Measurements from ENCODE around the gene CNTNAP2. TPM values are rescaled to one million over a fixed set of nuclear protein-coding genes. Genes with fewer than 3 reads are reported as not detected.

The CNTNAP2 gene
- total RNA-seq, 1 donor from 2014 or later, result 2.2 TPM

- no peaks in the 10 kb centered on the region for H3K4me1 ChIP-seq
- no peaks in the 10 kb centered on the region for H3K9me3 ChIP-seq
- no peak overlapping the region for H3K4me3 ChIP-seq
- no peak overlapping the region for H3K27ac ChIP-seq
- DNase-seq (ENCODE audit: extremely low spot score in 2 of 2), result no peak
- H3K27me3 ChIP-seq, result no peaks in the 10 kb centered on the region
- intact Hi-C loops (cut with DNase I), result no loop called here
- no peaks in the 10 kb centered on the region for H3K36me3 ChIP-seq
- TF ChIP-seq CTCF (IDR thresholded peaks at IDR 0.05) (no peak), POLR2AphosphoS5 (IDR thresholded peaks at IDR 0.05; ENCODE audit: insufficient read depth in 1 of 2, low read depth in 1 of 2) (no peak), POLR2A (IDR thresholded peaks at IDR 0.05) (no peak)
These were observed 393.6 kb downstream of the CNTNAP2 start for GRCh38 chr7:146510088-146510680.

- Histone ChIP-seq H3K4me1 (no peaks in the 10 kb centered on the region), H3K27me3 (no peaks in the 10 kb centered on the region), H3K4me3 (no peak overlapping the region), H3K9me3 (no peaks in the 10 kb centered on the region), H3K27ac (no peak overlapping the region), H3K36me3 (no peaks in the 10 kb centered on the region)
- no peak for DNase-seq (ENCODE audit: extremely low spot score in 2 of 2)
- no peak for TF ChIP-seq POLR2AphosphoS5 (IDR thresholded peaks at IDR 0.05; ENCODE audit: insufficient read depth in 1 of 2, low read depth in 1 of 2)
- TF ChIP-seq CTCF (IDR thresholded peaks at IDR 0.05), result no peak
- TF ChIP-seq POLR2A (IDR thresholded peaks at IDR 0.05), result no peak
- intact Hi-C loops (cut with DNase I), result no loop called here
These were observed 397.7 kb downstream of the CNTNAP2 start for GRCh38 chr7:146514304-146514703.

GRCh38 chr7:146528581-146528980 is 412.0 kb downstream of the CNTNAP2 start:
- no peaks in the 10 kb centered on the region for H3K9me3 ChIP-seq

GRCh38 chr7:146539836-146540235 is 423.2 kb downstream of the CNTNAP2 start:
- Histone ChIP-seq H3K27ac (no peak overlapping the region), H3K36me3 (no peaks in the 10 kb centered on the region), H3K9me3 (no peaks in the 10 kb centered on the region), H3K27me3 (no peaks in the 10 kb centered on the region), H3K4me1 (no peaks in the 10 kb centered on the region), H3K4me3 (no peak overlapping the region)
- intact Hi-C loops (cut with DNase I), result no loop called here
- TF ChIP-seq POLR2A (IDR thresholded peaks at IDR 0.05) (no peak), POLR2AphosphoS5 (IDR thresholded peaks at IDR 0.05; ENCODE audit: insufficient read depth in 1 of 2, low read depth in 1 of 2) (no peak), CTCF (IDR thresholded peaks at IDR 0.05) (no peak)
- no peak for DNase-seq (ENCODE audit: extremely low spot score in 2 of 2)

More at GRCh38 chr7:146528581-146528980, 412.0 kb downstream of the CNTNAP2 start:
- TF ChIP-seq POLR2A (IDR thresholded peaks at IDR 0.05) (no peak), POLR2AphosphoS5 (IDR thresholded peaks at IDR 0.05; ENCODE audit: insufficient read depth in 1 of 2, low read depth in 1 of 2) (no peak), CTCF (IDR thresholded peaks at IDR 0.05) (no peak)
- Histone ChIP-seq H3K4me3 (no peak overlapping the region), H3K27me3 (no peaks in the 10 kb centered on the region), H3K36me3 (no peaks in the 10 kb centered on the region), H3K4me1 (no peaks in the 10 kb centered on the region), H3K27ac (no peak overlapping the region)
- DNase-seq (ENCODE audit: extremely low spot score in 2 of 2), result no peak
- intact Hi-C loops (cut with DNase I), result no loop called here

- Histone ChIP-seq H3K27me3 (no peaks in the 10 kb centered on the region), H3K36me3 (no peaks in the 10 kb centered on the region), H3K9me3 (no peaks in the 10 kb centered on the region), H3K4me1 (no peaks in the 10 kb centered on the region), H3K27ac (no peak overlapping the region), H3K4me3 (no peak overlapping the region)
- intact Hi-C loops (cut with DNase I), result no loop called here
- TF ChIP-seq CTCF (IDR thresholded peaks at IDR 0.05), result no peak
- no peak for TF ChIP-seq POLR2A (IDR thresholded peaks at IDR 0.05)
- no peak for TF ChIP-seq POLR2AphosphoS5 (IDR thresholded peaks at IDR 0.05; ENCODE audit: insufficient read depth in 1 of 2, low read depth in 1 of 2)
- no peak for DNase-seq (ENCODE audit: extremely low spot score in 2 of 2)
These were observed 425.5 kb downstream of the CNTNAP2 start for GRCh38 chr7:146542101-146542500.
